Right ventricle myocardium inferior (tissue), 1 donor: ENCODE measurements around the gene FGD4. TPM values are rescaled to one million over a fixed set of nuclear protein-coding genes. Genes with fewer than 3 reads are reported as not detected.

ENCODE experiments used
- ATAC-seq: fragments of 200-7000 bp; cut with Tn5 transposase; one replicate; pipeline ENCODE4 v1.9.1; 2020; ENCODE audit warnings: mild to moderate bottlenecking, moderate library complexity
- DNase-seq: peaks from one replicate; pipeline ENCODE4 v3.0.0; 2021; ENCODE audit errors: missing footprints
- intact Hi-C: fragments of 100-400 bp; cut with DNase I; formaldehyde crosslinking; loops from one replicate; pipeline ENCODE4 v1.11.0; 2022
- total RNA-seq: library from RNA; stranded (reverse); fragmentation: NEBNext Ultra II Directional; extraction: Animal tissue kit (Norgen Biotek cat#: 25700); gene quantifications from one replicate; pipeline ENCODE4 v1.2.1, GENCODE V29; 2021
- donor health status: DM: no; HTN: yes; CAD: no; lungs with severe emphysema.

FGD4 gene
- total RNA-seq, 1 donor from 2014 or later, result 17.4 TPM

DNA sequence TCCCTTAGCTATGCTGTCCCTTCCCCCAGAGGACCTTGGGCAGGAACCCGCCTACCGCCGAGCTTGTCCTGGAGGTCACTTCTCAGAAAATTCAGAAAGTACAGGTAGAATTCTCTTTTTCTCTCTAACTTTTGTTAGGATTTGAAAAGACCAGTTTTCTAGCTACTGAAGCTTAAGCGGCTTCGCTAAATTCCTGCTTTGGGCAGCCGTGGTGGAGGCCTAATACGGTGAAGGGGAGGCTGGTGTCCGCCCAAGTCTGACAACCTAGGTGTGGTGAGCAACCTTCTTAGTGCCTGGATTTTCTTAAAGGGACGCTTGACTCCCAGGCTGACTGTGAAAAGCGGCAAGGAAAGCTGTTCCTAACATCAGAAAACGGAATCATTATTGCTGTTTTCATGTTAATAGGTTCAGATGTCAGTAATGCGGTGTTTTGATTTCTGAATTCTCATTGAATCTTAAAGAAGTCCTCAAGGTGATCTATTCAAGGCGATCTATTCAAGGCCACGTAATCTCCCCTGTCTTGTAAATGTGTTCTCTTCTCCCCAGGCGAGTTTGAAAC lies 835 bp downstream of the FGD4 start:
- intact Hi-C loops, result loop anchor here (5.0 kb wide), 1 partner anchor 42 kb away; no protein-coding TSS in a partner anchor
- ATAC-seq, result no peak
- no peak for DNase-seq

DNA sequence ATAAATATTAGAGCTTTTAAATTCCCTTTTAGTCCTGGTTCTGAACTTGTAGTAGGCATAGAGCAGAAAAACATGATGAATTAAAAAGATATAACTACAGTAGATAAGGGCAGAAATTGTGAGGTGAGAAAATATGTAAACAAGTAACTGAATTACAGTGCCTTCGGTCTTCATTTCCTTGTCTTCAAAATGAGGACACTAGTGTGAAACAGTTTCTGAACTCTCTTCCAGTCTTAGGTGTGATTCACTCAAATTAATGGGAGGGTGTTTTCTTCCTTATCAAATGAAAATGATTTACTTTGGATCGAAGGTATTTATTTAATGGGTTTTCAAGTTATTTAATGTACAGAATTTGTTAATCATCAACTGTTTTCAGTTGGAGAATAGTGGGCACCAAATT lies 1.5 kb downstream of the FGD4 start:
- ATAC-seq, result no peak
- intact Hi-C loops, result loop anchor here (5.0 kb wide), 1 partner anchor 41 kb away; no protein-coding TSS in a partner anchor
- no peak for DNase-seq

DNA sequence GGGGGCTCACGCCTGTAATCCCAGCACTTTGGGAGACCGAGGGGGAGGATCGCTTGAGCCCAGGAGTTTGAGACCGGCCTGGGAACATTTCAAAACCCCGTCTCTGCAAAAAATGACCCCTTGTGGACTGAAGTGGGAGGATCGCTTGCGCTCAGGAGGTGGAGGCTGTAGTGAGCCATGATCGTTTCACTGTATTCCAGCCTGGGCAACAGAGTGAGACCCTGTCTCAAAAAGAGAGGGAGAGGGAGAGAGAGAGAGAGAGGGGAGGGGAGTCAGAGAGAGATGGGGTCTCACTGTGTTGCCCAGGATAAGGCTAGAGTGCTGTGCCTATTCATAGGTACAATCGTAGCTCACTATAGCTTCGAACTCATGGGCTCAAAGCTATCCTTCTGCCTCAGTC lies 2.8 kb downstream of the FGD4 start:
- DNase-seq (no peak), ATAC-seq (no peak)
- intact Hi-C loops, result loop anchor here (5.0 kb wide), 1 partner anchor 40 kb away; no protein-coding TSS in a partner anchor

DNA sequence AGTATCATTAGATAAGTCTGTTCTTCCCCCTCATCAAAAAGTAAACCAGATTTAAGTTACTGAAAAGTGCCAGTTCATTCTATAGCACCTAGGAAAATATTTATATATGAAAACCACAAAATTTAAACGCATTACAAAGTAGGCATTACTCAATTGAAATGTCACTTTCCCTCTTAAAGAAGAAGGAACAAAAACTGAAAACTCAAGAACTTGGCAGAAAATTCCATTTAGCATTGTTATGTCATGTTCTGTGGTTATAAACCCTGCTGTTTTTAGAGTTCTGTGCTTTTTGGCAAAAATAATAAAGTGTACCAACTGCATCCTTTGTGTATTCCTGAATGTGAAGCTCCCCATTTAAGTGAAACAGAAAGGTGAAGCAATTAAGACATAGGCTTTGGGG lies 3.6 kb downstream of the FGD4 start:
- intact Hi-C loops, result loop anchor here (5.0 kb wide), 1 partner anchor 39 kb away; no protein-coding TSS in a partner anchor
- DNase-seq, result no peak
- no peak for ATAC-seq

DNA sequence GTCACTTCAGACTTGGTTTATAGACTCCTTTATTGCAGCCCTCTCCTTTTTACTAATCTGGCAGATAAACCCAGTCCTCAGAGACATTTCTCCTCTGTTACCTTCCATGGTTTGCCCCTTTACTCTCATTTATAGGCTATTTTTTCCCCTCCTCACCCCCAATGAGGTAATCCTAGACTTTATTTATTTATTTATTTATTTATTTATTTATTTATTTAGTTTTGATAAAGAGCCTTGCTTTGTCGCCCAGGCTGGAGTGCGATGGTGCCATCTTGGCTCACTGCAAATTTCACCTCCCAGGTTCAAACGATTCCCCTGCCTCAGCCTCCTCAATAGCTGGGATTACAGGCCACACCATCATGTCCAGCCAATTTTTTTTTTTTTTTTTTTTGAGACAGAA lies 8.4 kb downstream of the FGD4 start:
- ATAC-seq (no peak), DNase-seq (no peak)
- intact Hi-C loops, result no loop called here

DNA sequence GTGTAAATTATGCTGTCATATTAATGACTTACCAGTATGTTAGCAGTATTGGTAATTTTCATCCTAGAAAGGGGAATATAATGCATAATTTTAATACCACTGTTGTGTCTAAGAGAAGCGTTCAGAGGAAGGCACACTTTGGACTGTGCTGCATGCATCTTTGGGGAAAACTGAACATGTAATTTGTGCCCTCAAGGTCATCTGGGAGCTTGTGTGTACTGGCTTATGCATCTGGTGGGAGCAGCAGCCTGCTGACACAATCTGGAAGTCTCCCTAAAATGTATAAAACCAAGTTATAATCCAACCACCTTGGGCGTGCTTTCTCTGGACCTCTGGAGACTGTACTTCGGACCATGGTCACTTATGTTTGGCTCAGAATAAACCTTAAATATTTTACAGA lies 14.1 kb downstream of the FGD4 start:
- ATAC-seq, result no peak
- intact Hi-C loops, result no loop called here

DNA sequence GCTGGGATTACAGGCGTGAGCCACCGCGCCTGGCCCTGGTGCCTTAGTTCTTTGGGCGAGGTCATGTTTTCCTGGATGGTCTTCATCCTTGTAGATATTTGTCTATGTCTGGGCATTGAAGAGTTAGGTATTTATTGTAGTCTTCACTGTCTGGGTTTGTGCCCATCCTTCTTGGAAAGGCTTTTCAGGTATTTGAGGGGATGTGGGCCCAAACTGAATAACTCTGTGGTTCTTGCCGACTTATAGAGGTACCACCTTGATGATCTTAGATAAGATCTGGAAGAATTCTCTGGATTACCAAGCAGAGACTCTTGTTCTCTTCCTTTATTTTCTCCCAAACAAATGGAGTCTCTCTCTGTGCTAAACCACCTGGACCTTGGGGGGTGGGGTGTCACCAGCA lies 18.9 kb downstream of the FGD4 start:
- ATAC-seq (no peak), DNase-seq (no peak)
- intact Hi-C loops, result no loop called here

More for the DNA sequence above, 14.1 kb downstream of the FGD4 start:
- no peak for DNase-seq

DNA sequence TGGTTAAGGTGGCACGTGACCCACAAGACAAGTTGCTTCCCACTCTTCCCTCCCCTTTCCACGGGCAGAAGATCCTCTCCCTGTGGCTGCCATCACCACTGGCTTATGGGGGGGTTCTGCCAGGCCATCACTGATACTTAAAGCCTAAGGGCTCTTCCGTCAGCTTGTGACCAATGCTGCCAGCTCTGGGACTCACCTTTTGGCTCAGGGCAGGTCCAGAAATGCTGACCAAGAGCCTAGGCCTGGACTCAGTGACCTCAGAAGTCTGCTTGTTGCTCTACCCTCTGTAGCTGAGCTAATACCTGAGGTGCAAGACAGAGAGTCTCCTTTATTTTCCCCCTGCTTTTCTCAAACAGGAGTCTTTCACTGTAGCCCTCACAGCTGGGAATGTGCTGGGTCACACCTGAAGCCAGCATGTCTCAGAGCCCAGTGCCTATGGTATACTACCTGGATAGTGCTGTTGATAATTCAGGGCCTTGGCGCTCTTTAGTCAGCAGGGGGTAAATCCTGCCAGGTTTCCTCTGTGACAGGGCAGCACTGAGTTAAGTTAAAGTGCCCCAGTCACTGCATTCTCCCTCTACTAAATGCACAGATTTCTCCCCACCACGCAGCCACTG lies 19.7 kb downstream of the FGD4 start:
- peak; percentile 10 for ATAC-seq
- intact Hi-C loops, result no loop called here
- no peak for DNase-seq

DNA sequence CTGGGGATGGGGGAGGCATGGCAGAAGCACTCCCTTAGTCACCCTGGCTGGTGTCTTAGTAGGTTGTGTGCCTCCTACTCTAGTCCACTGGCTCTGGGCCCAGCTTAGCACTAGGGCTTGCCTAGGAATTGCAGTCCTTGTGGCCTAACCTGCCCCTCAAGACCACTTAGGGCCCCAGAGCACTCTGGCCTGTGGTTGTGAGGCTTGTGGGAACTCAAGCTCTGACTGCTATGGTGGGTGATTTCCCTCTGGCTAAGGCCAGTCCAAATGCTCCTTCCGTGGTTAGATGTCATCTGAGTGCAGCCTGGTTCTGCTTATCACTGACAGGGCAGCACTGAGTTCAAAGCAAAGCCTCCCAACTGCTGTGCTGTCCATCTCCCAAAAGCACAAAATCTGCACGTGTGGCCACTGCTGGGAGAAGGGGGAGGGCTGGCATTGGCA lies 20.2 kb downstream of the FGD4 start:
- DNase-seq (no peak), ATAC-seq (peak; percentile 28)
- intact Hi-C loops, result no loop called here

DNA sequence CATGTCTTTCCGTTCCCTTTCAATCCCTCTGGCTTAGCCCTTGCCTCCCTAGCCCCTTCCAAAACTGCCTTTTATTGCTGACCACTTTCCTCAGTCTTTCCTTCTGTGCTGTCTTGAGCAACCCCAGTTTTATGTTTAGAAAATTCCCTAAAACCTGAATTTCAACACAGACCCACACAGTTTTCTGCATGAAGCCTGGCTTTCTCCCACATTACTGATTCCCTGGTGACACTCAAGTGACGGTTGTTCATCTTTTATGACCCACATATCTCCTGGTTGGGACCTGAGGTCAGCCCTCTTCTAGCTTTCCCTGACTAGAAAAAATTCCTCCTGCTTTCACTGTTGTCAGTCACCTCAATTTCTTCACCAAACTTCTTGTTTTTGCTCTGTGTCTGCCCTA lies 21.0 kb downstream of the FGD4 start:
- intact Hi-C loops, result no loop called here
- ATAC-seq, result no peak
- DNase-seq, result no peak

DNA sequence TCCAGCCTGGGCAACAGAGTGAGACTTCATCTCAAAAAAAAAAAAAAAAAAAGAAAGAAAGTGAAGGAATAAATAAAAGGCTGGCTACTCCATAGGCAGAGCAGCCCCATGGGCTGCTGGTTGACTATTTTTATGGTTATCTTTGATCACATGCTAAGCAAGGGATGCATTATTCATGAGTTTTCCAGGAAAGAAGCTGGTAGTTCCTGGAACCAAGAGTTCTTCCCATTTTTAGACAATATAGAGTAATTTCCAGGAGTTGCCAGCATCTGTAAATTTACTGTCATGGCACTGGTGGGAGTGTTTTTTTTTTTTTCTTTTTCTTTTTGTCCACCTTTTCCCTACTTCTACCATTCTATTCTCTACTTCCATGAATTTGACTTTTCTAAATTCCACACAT lies 24.2 kb downstream of the FGD4 start:
- no peak for DNase-seq
- no peak for ATAC-seq
- intact Hi-C loops, result no loop called here

DNA sequence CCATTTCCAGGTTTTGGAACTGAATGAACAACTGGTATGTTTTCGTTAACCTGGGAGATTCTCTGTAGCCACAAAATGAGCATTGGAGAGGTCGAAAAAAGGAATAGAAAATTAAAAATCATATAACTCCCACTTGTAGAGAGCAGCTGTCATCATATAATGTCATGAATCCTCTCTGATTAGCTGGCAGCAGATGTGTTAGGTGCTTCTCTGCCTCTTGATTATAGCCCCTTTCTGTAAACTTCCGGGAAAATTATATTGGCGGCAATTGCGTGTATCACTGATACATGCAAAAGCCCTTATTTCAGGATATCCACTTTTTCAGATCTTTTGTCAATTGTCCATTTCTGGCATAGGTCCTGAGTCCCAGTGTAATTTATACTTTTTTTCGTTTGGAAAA lies 31.7 kb downstream of the FGD4 start:
- intact Hi-C loops, result no loop called here
- ATAC-seq (no peak), DNase-seq (no peak)

DNA sequence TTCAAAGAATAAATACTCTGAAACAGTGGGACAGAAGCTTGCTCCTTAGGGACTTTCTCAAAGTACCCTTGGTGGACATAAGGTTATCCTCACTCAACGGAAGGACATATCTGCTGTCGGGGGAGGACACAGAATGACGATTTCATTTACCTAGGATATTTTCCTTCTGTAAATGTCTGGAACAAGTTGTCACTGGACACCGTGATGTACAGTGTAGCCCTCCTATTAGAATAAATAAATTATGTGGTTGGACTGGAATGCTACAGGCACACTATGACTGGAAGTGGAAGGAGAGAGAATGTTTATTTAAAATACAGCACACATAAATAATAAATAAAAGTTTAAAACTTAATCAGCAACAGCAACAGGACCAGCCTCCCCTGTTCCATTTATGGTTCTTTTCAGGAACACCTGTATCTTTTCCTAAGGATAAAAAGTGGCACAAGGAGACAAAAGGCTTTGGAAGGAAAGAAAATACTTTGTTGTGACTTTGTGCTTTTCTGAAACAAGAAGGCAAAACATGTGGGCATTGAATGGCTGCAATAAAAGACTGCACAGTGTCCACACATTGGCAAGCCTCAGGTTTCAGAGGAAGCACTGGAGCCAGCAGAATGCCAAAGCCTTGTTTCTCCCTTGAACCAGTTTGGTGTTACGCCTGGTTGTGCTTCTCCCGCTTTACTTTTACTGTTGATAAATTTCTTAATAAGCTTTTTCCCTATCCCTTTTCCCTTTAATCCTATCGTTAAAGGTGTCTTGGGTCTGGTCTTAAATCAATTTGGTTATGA lies 36.8 kb downstream of the FGD4 start:
- ATAC-seq (no peak), DNase-seq (no peak)
- intact Hi-C loops, result no loop called here

DNA sequence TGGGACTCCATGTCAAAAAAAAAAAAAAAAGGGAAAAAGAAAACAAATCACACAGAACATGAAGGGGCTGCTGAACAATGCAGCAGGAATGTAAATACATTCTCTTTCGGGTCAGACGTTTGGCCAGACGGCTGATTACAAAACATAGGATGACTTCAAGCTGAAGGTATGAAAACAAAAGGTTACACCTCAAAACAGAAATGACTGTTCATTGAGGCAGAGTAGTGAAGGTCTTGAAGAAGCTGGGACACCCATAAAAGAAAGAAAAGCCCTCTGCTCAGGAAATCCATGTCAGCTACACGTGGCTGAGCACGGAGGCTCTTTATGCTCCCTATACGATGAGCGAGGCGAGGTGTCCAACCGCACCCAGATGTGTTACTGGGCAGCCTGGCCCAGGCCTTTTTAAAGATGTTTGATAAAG lies 37.7 kb downstream of the FGD4 start:
- ATAC-seq, result no peak
- intact Hi-C loops, result no loop called here

DNA sequence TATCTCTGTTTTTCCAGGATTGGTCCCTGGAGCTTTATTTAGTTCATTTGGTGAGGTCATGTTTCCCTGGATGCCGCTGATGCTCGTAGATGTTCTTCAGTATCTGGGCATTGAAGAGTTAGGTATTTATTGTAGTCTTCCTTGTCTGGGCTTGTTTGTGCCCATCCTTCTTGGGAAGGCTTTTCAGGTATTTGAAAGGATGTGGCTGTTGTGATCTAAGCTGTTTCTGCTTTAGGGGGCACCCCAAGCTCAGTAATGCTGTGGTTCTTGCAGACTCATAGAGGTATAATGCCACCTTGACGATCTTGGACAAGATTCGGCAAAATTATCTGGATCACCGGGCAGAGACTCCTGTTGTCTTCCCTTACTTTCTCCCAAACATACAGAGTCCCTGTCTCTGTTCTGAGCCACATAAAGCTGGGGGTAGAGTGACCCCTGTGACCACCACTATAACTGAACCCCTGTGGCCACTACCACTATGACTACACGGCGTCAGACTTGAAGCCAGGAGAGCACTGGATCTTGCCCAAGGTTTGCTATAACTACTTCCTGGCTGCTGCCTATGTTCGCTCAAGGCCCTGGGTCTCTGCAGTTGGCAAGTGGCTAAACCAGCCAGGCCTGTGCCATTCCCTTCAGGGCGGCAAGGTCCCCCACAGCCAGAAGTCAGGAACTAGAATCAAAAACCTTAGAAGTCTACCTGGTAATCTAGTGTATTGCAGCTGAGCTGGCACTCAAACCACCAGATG lies 40.9 kb downstream of the FGD4 start:
- intact Hi-C loops, result loop anchor here (5.0 kb wide), 1 partner anchor 38 kb away; no protein-coding TSS in a partner anchor
- no peak for DNase-seq
- no peak for ATAC-seq

More for the DNA sequence above, 37.7 kb downstream of the FGD4 start:
- DNase-seq, result no peak

DNA sequence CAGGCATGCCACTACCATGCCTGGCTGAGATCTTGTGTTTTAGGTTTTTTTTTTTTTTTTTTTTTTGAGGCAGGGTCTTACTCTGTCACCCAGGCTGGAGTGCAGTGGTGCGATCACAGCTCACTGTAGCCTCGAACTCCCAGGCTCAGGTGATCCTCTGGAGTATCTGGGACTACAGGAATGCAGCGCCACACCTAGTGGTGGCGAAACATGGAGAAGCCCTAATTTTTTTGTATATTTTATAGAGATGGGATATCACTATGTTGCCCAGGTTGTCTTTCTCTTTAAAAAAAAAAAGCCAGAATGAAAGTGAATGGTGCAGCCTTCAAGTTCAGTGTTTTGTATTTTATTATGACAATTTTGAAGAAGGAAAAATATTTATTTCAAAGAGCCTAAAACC lies 44.1 kb downstream of the FGD4 start:
- ATAC-seq, result no peak
- intact Hi-C loops, result loop anchor here (5.0 kb wide), 1 partner anchor 41 kb away; no protein-coding TSS in a partner anchor
- no peak for DNase-seq

DNA sequence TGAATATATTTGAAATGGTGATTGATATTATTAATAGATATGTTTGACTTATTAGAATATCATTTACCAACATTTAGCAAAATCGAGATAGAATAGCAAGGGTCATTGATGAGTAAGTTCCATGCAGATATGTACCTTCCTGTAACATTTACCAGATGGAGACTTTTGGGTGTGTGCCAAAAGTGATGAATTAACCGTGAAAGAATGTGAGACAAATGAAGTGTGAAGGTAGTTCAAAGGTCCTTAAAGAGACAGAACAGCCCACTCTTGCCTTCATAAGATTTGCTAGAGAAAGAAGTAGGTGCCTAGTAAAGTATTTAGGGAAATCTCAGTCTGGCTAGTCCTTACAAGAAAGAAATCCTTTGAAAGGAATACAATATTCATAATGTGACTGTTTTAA lies 45.5 kb downstream of the FGD4 start:
- intact Hi-C loops, result loop anchor here (5.0 kb wide), 1 partner anchor 43 kb away; no protein-coding TSS in a partner anchor
- DNase-seq, result no peak
- no peak for ATAC-seq

DNA sequence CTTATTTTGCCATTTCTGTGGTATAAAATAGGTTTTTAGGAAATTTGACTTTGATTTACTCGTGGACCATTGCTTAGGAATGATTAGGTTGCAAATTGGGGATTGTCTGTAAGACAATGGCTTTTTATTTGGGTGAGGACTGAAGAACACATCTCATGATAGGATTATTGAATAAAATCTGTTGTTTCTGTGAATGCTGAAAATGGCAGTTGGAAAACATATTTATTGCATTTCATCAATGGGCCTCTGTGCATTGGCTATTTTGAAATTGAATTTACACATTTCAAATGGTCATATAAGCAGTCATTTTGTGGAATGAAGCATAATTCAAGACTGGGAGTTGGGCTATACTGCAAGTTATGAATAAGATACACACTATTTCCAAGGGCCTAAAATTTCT lies 46.0 kb downstream of the FGD4 start:
- intact Hi-C loops, result no loop called here
- no peak for ATAC-seq

More for the DNA sequence above, 46.0 kb downstream of the FGD4 start:
- no peak for DNase-seq
